ENCODE data around the gene FTSJ3.

The FTSJ3 gene

DNA sequence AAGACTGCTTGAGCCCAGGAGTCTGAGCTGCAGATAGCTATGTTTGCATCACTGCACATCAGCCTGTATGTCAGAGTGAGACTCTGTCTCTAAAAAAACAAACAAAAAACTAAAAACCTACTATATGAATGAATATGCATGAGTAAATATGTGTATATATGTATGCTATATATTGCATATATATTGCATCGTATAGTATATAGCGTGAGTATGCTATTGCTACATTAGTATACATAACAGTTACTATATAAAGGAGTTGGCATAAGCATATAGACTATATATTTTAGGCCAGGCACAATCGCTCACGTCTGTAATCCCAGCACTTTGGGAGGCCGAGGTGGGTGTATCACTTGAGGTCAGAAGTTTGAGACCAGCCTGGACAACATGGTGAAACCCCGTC lies 37.4 kb downstream of the FTSJ3 start:
- no peak for DNase-seq (ENCODE audit: low read depth in 2 of 2)

- no peak for DNase-seq (ENCODE audit: low read depth in 2 of 2)
These were observed 40.3 kb downstream of the FTSJ3 start for GRCh38 chr17:63786971-63787711.

GRCh38 chr17:63786117-63786516 lies 41.3 kb downstream of the FTSJ3 start:
- no peak for DNase-seq (ENCODE audit: low read depth in 2 of 2)

DNA sequence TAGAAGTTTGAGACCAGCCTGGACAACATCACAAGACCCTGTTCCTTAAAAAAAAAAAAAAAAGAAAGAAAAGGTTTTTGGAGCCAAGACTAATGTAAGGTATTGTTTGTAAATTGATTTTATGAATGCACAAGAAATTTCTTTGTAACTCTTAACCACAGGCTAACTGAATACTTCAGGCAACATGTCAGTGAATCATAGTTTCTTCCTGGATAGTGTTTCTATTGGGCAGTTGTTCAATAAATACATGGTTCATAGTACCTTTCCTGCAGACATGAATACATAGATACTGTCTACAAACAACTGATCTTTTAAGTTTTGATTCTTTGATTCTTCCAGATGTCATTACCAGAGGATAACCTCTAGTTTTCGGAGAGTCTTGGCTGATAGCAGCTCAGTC lies 41.9 kb downstream of the FTSJ3 start:
- no peak for DNase-seq (ENCODE audit: low read depth in 2 of 2)

GRCh38 chr17:63783522-63783921 lies 43.9 kb downstream of the FTSJ3 start:
- no peak for DNase-seq (ENCODE audit: low read depth in 2 of 2)

DNA sequence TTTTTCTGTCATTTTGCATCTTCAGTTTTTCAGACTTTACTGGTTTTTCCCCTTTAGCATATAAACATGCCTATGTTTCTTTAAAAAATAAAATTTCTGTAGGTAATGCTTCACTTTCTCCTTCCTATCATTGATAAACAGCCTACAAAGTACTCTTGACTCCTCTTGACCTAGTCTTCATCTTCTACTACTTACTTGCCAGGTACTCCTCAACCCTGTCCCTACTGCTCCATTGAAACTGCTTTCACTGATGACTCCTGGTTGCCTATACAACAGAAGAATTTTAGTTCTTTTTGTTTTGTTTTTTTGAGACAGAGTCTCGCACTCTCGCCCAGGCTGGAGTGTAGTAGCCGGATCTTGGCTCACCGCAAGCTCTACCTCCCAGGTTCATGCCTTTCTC lies 46.5 kb downstream of the FTSJ3 start:
- no peak for DNase-seq (ENCODE audit: low read depth in 2 of 2)

- no peak for DNase-seq (ENCODE audit: low read depth in 2 of 2)
These were observed 47.0 kb downstream of the FTSJ3 start for GRCh38 chr17:63780507-63780906.

- no peak for DNase-seq (ENCODE audit: low read depth in 2 of 2)
These were observed 52.0 kb downstream of the FTSJ3 start for GRCh38 chr17:63775420-63775819.

DNA sequence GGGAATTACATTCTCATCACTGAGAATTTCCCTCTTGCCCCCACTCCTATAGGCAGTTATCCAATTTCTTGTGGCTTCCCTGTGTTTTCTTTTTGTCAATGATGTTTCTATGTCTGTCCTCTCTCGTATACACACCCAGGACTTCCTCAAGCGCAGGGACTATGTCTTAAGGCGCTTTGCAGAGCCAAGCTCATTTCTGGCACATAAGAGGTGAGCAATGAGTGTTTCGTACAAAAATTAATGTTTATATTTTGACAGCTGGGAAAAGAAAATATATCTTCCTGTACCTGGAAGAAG lies 52.5 kb downstream of the FTSJ3 start:
- no peak for DNase-seq (ENCODE audit: low read depth in 2 of 2)

GRCh38 chr17:63774141-63774968 lies 53.1 kb downstream of the FTSJ3 start, which contains the start of gene DDX42:
DDX42 (plus strand) TSS chr17:63774170; CDS start chr17:63787050, 12,880 bp downstream.
- peak in 1 of 2 donors; percentile 19 for DNase-seq (ENCODE audit: low read depth in 2 of 2)

DNA sequence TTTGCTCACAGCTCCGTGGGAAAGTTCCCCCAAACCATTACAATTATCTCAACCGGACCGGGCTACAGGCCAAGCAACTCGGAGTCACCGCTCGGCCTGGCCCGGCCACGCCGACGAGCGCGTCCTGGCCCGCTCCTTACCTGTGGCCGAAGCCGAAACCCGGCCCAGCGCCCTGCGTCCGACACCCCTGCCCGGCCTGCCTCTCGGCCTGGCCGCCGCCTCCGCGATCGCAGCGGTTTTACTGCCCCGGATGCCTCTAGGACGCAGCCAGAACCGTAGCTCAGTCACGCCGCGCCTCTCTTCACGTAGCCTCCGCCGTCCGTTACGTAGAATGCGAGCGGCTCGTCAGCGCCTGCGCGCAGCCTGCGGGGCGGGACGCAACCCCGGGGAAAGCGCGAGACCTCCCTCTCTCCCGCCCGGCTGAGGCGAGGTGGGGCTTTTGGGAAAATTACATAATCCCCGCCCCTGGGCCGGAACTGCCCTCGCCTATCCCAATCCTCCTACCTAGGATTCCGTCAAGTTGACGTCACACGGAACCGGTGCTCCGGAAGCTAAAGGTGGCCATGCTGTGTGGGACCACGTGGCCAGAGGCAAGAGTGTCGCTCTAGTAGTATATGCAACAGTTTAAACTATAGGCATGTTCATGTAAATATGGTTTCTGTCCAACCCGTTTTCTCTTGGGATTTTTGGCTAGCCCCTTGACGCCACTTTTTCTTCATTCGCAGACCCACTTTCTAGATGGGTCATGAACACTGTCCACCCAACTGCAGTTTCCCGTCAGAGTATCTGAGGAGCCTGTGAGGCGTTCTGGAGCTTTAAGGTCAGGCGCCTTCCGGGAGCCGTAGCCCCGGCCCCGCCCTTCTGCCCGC lies 54.0 kb downstream of the FTSJ3 start, which contains the start of gene CCDC47:
TSS of gene CCDC47 (minus strand) at position 326 of the 869 bp plus-strand sequence. CDS start 7,422 bp downstream, outside the sequence.
- peak; percentile 97 to 98 for DNase-seq (ENCODE audit: low read depth in 2 of 2)

- DNase-seq (ENCODE audit: low read depth in 2 of 2): no peak
These were observed 54.6 kb downstream of the FTSJ3 start for GRCh38 chr17:63772801-63773271.

Data from stimulated activated CD4-positive, alpha-beta T cell treated with anti-CD3 and anti-CD28 coated beads, Interleukin-15, amount 100 ng/mL, for 48 hours (primary cell).